Posterior vena cava (tissue), 2 donors: ENCODE data around the gene OPRL1. TPM values are rescaled to one million over a fixed set of nuclear protein-coding genes. Genes with fewer than 3 reads are reported as not detected.

Source experiments
- DNase-seq: peaks from one replicate; pipeline ENCODE4 v3.0.0-alpha.2; 2020; ENCODE audit warnings: low spot score
- intact Hi-C, 2 donors: fragments of 100-400 bp; cut with DNase I; formaldehyde crosslinking; loops; one replicate each; pipeline versions ENCODE4 v1.14.1 to v1.14.2; 2022 to 2023
- total RNA-seq, 2 donors: library from RNA; stranded (reverse); fragmentation: NEBNext Ultra II Directional; extraction: Animal tissue kit (Norgen Biotek cat#: 25700); gene quantifications; one replicate each; pipeline ENCODE4 v1.2.1, GENCODE V29; 2021
- donor health status: DM: yes; HTN: yes; CAD: no.
- donor health status: DM: yes; HTN: yes; CAD: no.

OPRL1 gene
- total RNA-seq, 2 donors from 2014 or later, result 0.76 to 1.4 TPM

GRCh38 chr20:64040231-64041039, 39.4 kb upstream of the OPRL1 start:
- intact Hi-C loops, result loop anchor here in 1 of 2 donors (5.0 kb wide), 2 partner anchors 453 to 1633 kb away; partner anchors contain the start of gene CABLES2
- DNase-seq, result no peak

- intact Hi-C loops, result loop anchor here in 1 of 2 donors (5.0 kb wide), 2 partner anchors 454 to 1634 kb away; partner anchors contain the start of gene CABLES2
These were observed 38.7 kb upstream of the OPRL1 start for GRCh38 chr20:64041040-64041780.

GRCh38 chr20:64041781-64042053, 38.2 kb upstream of the OPRL1 start:
- intact Hi-C loops, result loop anchor here in 1 of 2 donors (5.0 kb wide), 2 partner anchors 454 to 1634 kb away; partner anchors contain the start of gene CABLES2
- DNase-seq, result no peak

More at GRCh38 chr20:64041040-64041780, 38.7 kb upstream of the OPRL1 start:
- DNase-seq, result no peak

GRCh38 chr20:64042054-64042781, 37.7 kb upstream of the OPRL1 start:
- intact Hi-C loops, result loop anchor here in 1 of 2 donors (5.0 kb wide), 2 partner anchors 455 to 1635 kb away; partner anchors contain the start of gene CABLES2
- no peak for DNase-seq

GRCh38 chr20:64043768-64044167, 36.1 kb upstream of the OPRL1 start:
- intact Hi-C loops, result loop anchor here in 1 of 2 donors (5.0 kb wide), 2 partner anchors 456 to 1636 kb away; partner anchors contain the start of gene CABLES2
- no peak for DNase-seq

- no peak for DNase-seq
- intact Hi-C loops, result loop anchor here in 1 of 2 donors (5.0 kb wide), 2 partner anchors 457 to 1637 kb away; partner anchors contain the start of gene CABLES2
These were observed 35.2 kb upstream of the OPRL1 start for GRCh38 chr20:64044484-64045247.

GRCh38 chr20:64045346-64046011, 34.4 kb upstream of the OPRL1 start:
- intact Hi-C loops, result no loop called here
- no peak for DNase-seq

GRCh38 chr20:64047046-64047389, 32.9 kb upstream of the OPRL1 start:
- intact Hi-C loops, result no loop called here
- no peak for DNase-seq

GRCh38 chr20:64047968-64048401, 31.9 kb upstream of the OPRL1 start:
- DNase-seq, result no peak
- intact Hi-C loops, result no loop called here

- intact Hi-C loops, result no loop called here
- DNase-seq, result no peak
These were observed 31.4 kb upstream of the OPRL1 start for GRCh38 chr20:64048402-64049044.

GRCh38 chr20:64049060-64049877, 30.6 kb upstream of the OPRL1 start, which contains the start of gene SOX18:
Gene SOX18, minus strand, starts transcription at chr20:64049639. Its CDS starts 123 bp downstream, at chr20:64049516.
- DNase-seq, result no peak
- intact Hi-C loops, result no loop called here

- intact Hi-C loops, result no loop called here
- DNase-seq, result no peak
These were observed 30.0 kb upstream of the OPRL1 start for GRCh38 chr20:64049878-64050260.

- intact Hi-C loops, result no loop called here
- DNase-seq, result no peak
These were observed 29.4 kb upstream of the OPRL1 start for GRCh38 chr20:64050261-64051032.

- intact Hi-C loops, result no loop called here
- no peak for DNase-seq
These were observed 28.8 kb upstream of the OPRL1 start for GRCh38 chr20:64051033-64051452.

- peak; percentile 92 for DNase-seq
- intact Hi-C loops, result no loop called here
These were observed 28.1 kb upstream of the OPRL1 start for GRCh38 chr20:64051561-64052325.

- intact Hi-C loops, result no loop called here
- no peak for DNase-seq
These were observed 27.6 kb upstream of the OPRL1 start for GRCh38 chr20:64052326-64052722.
